Liver (tissue), 9 donors: ENCODE data around the gene DST. TPM values are rescaled to one million over a fixed set of nuclear protein-coding genes. Genes with fewer than 3 reads are reported as not detected.

ENCODE experiments used
- DNase-seq: peaks from one replicate; pipeline ENCODE4 v3.0.0-alpha.2; 2017; ENCODE audit warnings: low spot score
- H3K27ac ChIP-seq, 2 donors: one replicate each; pipeline ENCODE4 v1.7.0; 2013; ENCODE audit warnings: inconsistent platforms in 2 of 2, low read length in 2 of 2, control low read depth in 1 of 2, low read depth in 1 of 2, mild to moderate bottlenecking in 1 of 2
- H3K27me3 ChIP-seq, 4 donors: one replicate each; pipeline versions ENCODE4 v1.6.1 to v1.7.0; 2013; ENCODE audit warnings: low read length in 3 of 4, inconsistent platforms in 1 of 4, mild to moderate bottlenecking in 1 of 4, moderate library complexity in 1 of 4; ENCODE audit not compliant: control insufficient read depth in 4 of 4, insufficient read depth in 4 of 4
- H3K36me3 ChIP-seq, 4 donors: one replicate each; pipeline versions ENCODE4 v1.6.1 to v1.7.0; 2013; ENCODE audit warnings: low read length in 3 of 4, mild to moderate bottlenecking in 3 of 4, low read depth in 1 of 4, moderate library complexity in 1 of 4; ENCODE audit not compliant: control insufficient read depth in 4 of 4, insufficient read depth in 3 of 4
- H3K4me1 ChIP-seq, 4 donors: one replicate each; pipeline versions ENCODE4 v1.6.1 to v1.7.0; 2013; ENCODE audit warnings: low read length in 3 of 4, mild to moderate bottlenecking in 3 of 4, moderate library complexity in 1 of 4; ENCODE audit not compliant: control insufficient read depth in 4 of 4, insufficient read depth in 4 of 4
- H3K4me3 ChIP-seq, 3 donors: one replicate each; pipeline versions ENCODE4 v1.6.1 to v1.7.0; 2013; ENCODE audit warnings: low read length in 3 of 3, control low read depth in 1 of 3, low read depth in 1 of 3, mild to moderate bottlenecking in 1 of 3
- H3K9ac ChIP-seq, 2 donors: one replicate each; pipeline ENCODE4 v1.7.0; 2013; ENCODE audit warnings: low read length in 2 of 2, mild to moderate bottlenecking in 2 of 2, moderate library complexity in 2 of 2, control low read depth in 1 of 2, low read depth in 1 of 2
- H3K9me3 ChIP-seq, 4 donors: one replicate each; pipeline versions ENCODE4 v1.6.1 to v1.7.0; 2013; ENCODE audit warnings: low read length in 3 of 4; ENCODE audit not compliant: control insufficient read depth in 4 of 4
- CTCF ChIP-seq: fragments of 150-350 bp; IDR thresholded peaks from 2 replicates; pipeline ENCODE4 v1.5.1; 2017; ENCODE audit warnings: improper control_type of control experiment, low read depth, low read length; ENCODE audit not compliant: missing input control
- FOXA2 ChIP-seq: IDR thresholded peaks from 2 replicates; pipeline ENCODE4 v1.6.1; 2016; ENCODE audit warnings: antibody characterized with exemption
- HNF4A ChIP-seq, 2 donors: conservative IDR thresholded peaks; 2 replicates each; pipeline ENCODE4 v1.6.1; 2016; ENCODE audit warnings: antibody characterized with exemption in 2 of 2, mild to moderate bottlenecking in 2 of 2
- MAX ChIP-seq: IDR thresholded peaks from 2 replicates; pipeline ENCODE4 v1.6.1; 2016; ENCODE audit warnings: antibody characterized with exemption
- NR2F2 ChIP-seq: IDR thresholded peaks from 2 replicates; pipeline ENCODE4 v1.6.1; 2016; ENCODE audit warnings: antibody characterized with exemption
- RAD21 ChIP-seq, 2 donors: IDR thresholded peaks; 2 replicates each; pipeline ENCODE4 v1.6.1; 2016; ENCODE audit warnings: antibody characterized with exemption in 2 of 2, mild to moderate bottlenecking in 2 of 2
- RXRA ChIP-seq, 2 donors: IDR thresholded peaks; 2 replicates each; pipeline ENCODE4 v1.6.1; 2017 to 2018; ENCODE audit warnings: antibody characterized with exemption in 2 of 2, mild to moderate bottlenecking in 1 of 2
- SP1 ChIP-seq: IDR thresholded peaks from 2 replicates; pipeline ENCODE4 v1.6.1; 2018; ENCODE audit warnings: antibody characterized with exemption, mild to moderate bottlenecking
- YY1 ChIP-seq: IDR thresholded peaks from 2 replicates; pipeline ENCODE4 v1.6.1; 2016; ENCODE audit warnings: antibody characterized with exemption, mild to moderate bottlenecking
- ZBTB33 ChIP-seq: IDR thresholded peaks from 2 replicates; pipeline ENCODE4 v1.6.1; 2016; ENCODE audit warnings: antibody characterized with exemption
- WGBS: extraction: QIAGEN DNeasy Blood & Tissue Kit; methylation state at CpG from one replicate; pipeline ENCODE4 v1.1.7; 2013; 5-methylcytosine and 5-hydroxymethylcytosine counted together
- polyA plus RNA-seq, 2 donors: library from polyadenylated mRNA; stranded (reverse) in 1 of 2; unstranded in 1 of 2; fragments of 200-250 nt in 1 of 2; fragments of >200 nt in 1 of 2; fragmentation: Nextera tagmentation in 1 of 2; extraction: Ambion mirVana in 1 of 2; gene quantifications; one replicate each; pipeline versions ENCODE4 v1.2.1 to v1.2.3, GENCODE V29; 2013 to 2015
- total RNA-seq, 2 donors: library from RNA; depleted of rRNA; stranded (reverse); fragments of >200 nt; gene quantifications; one replicate each; pipeline ENCODE4 v1.2.3, GENCODE V29; 2014
- donor health status: healthy.
- donor health status: healthy.
- donor health status: healthy.
- donor health status: healthy.
- donor health status: healthy.

Gene DST
- total and polyA plus RNA-seq, 4 donors: 30.5 to 234 (median 86.7) TPM

GRCh38 chr6:56417823-56418222 lies 224.9 kb downstream of the DST start:
- 88% methylated on average over 2 of the region's 2 CpGs for WGBS
- DNase-seq: no peak
- TF ChIP-seq RAD21 (IDR thresholded peaks at IDR 0.05) (peak; percentile 61 to 72), CTCF (peak; percentile 11), YY1 (no peak)

GRCh38 chr6:56416247-56416646 lies 226.4 kb downstream of the DST start:
- H3K4me1 ChIP-seq: peaks cover 0 to 7% (median 2%) of the 10 kb centered on the region in 4 donors
- H3K9me3 ChIP-seq: no peaks in the 10 kb centered on the region
- no peaks in the 10 kb centered on the region for H3K27me3 ChIP-seq
- no peaks in the 10 kb centered on the region for H3K36me3 ChIP-seq
- H3K4me3 ChIP-seq: no peak overlapping the region
- TF ChIP-seq CTCF (no peak), MAX (no peak), FOXA2 (no peak), RAD21 (IDR thresholded peaks at IDR 0.05) (no peak), HNF4A (conservative IDR thresholded peaks at IDR 0.05) (no peak), SP1 (no peak), NR2F2 (no peak)
- no peak overlapping the region for H3K27ac ChIP-seq
- WGBS: 91% methylated on average over 2 of the region's 2 CpGs
- DNase-seq: no peak
- no peak overlapping the region for H3K9ac ChIP-seq

More at GRCh38 chr6:56417823-56418222, 224.9 kb downstream of the DST start:
- Histone ChIP-seq H3K27ac (no peak overlapping the region), H3K9ac (no peak overlapping the region), H3K36me3 (no peaks in the 10 kb centered on the region), H3K4me3 (no peak overlapping the region), H3K27me3 (no peaks in the 10 kb centered on the region), H3K4me1 (no peaks in the 10 kb centered on the region), H3K9me3 (no peaks in the 10 kb centered on the region)

- H3K4me1 ChIP-seq: peaks cover 4 to 13% (median 5%) of the 10 kb centered on the region in 4 donors
- H3K27ac ChIP-seq: no peak overlapping the region
- no peaks in the 10 kb centered on the region for H3K9me3 ChIP-seq
- TF ChIP-seq HNF4A (conservative IDR thresholded peaks at IDR 0.05) (peak in 1 of 2 donors; percentile 21), YY1 (peak; percentile 35), RXRA (IDR thresholded peaks at IDR 0.05) (peak in 1 of 2 donors; percentile 64), ZBTB33 (no peak)
- DNase-seq: no peak
- no peaks in the 10 kb centered on the region for H3K27me3 ChIP-seq
- H3K36me3 ChIP-seq: no peaks in the 10 kb centered on the region
- H3K4me3 ChIP-seq: no peak overlapping the region
- H3K9ac ChIP-seq: no peak overlapping the region
Observed at GRCh38 chr6:56408976-56409375, 233.7 kb downstream of the DST start.
